ENCODE measurements around the gene MRPL49.
"Not testable (repeated sequence)": the region's sequence is repeated elsewhere in the genome, so short reads cannot be mapped to it uniquely, and the experiment has no call there.

The MRPL49 gene

GRCh38 chr11:65167656-65168055, 45.5 kb downstream of the MRPL49 start:
- DNase-seq (ENCODE audit: low spot score): no peak
- in situ Hi-C loops (cut with MboI; ENCODE audit: low sequenced_read_pairs, unreplicated experiment): no loop called here
- no peak for TF ChIP-seq CTCF (IDR thresholded peaks at IDR 0.05; ENCODE audit: borderline replicate concordance, control extremely low read depth, extremely low read depth, insufficient read depth, missing control alignments)

- DNase-seq (ENCODE audit: low spot score): no peak
- in situ Hi-C loops (cut with MboI; ENCODE audit: low sequenced_read_pairs, unreplicated experiment): no loop called here
- no peak for TF ChIP-seq CTCF (IDR thresholded peaks at IDR 0.05; ENCODE audit: borderline replicate concordance, control extremely low read depth, extremely low read depth, insufficient read depth, missing control alignments)
These were observed 47.1 kb downstream of the MRPL49 start for GRCh38 chr11:65169164-65169641.

- no peak for DNase-seq (ENCODE audit: low spot score)
- in situ Hi-C loops (cut with MboI; ENCODE audit: low sequenced_read_pairs, unreplicated experiment): no loop called here
- TF ChIP-seq CTCF (IDR thresholded peaks at IDR 0.05; ENCODE audit: borderline replicate concordance, control extremely low read depth, extremely low read depth, insufficient read depth, missing control alignments): no peak
These were observed 48.0 kb downstream of the MRPL49 start, which contains the start of gene SPDYC for GRCh38 chr11:65170058-65170534. SPDYC (plus strand) TSS chr11:65170233; CDS start chr11:65171358, 1,125 bp downstream.

DNA sequence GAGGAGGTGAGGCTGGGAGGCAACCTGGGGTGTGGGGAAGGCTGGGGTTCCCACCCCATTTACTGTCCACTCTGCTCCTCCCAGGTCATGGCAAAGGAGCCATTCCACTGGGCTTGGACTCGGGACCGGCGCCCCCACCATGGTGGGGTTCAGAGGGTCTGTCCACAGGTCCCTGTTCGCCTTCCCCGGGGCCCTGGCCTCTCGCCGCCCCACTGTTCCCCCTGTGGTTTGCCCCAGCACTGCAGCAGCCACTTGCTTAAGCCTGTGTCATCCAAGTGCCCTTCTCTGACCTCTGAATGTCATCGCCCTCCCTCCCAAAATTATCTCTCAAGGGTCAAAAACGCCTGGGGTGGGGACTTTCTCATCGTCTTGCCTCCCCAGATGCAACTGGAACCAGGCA, 50.5 kb downstream of the MRPL49 start:
- no peak for TF ChIP-seq CTCF (IDR thresholded peaks at IDR 0.05; ENCODE audit: borderline replicate concordance, control extremely low read depth, extremely low read depth, insufficient read depth, missing control alignments)
- in situ Hi-C loops (cut with MboI; ENCODE audit: low sequenced_read_pairs, unreplicated experiment): no loop called here
- no peak for DNase-seq (ENCODE audit: low spot score)

GRCh38 chr11:65174571-65175010, 52.5 kb downstream of the MRPL49 start:
- DNase-seq (ENCODE audit: low spot score): not testable (repeated sequence)

More at GRCh38 chr11:65174571-65175010, 52.5 kb downstream of the MRPL49 start:
- in situ Hi-C loops (cut with MboI; ENCODE audit: low sequenced_read_pairs, unreplicated experiment): not testable (repeated sequence)

Measured in GM13976 (cell line).